ENCODE measurements around the gene PRKN.

DNA sequence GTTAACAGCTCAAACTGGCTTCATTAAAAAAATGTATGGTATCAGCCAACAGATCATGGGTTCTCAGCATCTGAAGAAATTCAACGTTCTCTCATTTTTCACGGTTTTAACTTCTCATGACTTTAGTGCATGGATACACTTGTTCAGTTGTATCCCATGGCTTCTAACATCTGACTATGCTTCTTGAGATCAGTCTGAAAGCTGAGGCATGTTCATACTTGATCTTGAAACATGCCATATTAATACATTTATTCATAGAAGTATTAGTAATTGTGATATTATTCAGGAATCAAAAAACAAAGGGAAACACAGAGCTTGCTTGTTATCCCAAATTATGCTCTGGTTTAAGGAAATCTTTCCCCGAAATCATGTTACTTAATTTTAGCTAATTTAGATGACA, 649.4 kb downstream of the PRKN start:
- TF ChIP-seq, protein P1, sequence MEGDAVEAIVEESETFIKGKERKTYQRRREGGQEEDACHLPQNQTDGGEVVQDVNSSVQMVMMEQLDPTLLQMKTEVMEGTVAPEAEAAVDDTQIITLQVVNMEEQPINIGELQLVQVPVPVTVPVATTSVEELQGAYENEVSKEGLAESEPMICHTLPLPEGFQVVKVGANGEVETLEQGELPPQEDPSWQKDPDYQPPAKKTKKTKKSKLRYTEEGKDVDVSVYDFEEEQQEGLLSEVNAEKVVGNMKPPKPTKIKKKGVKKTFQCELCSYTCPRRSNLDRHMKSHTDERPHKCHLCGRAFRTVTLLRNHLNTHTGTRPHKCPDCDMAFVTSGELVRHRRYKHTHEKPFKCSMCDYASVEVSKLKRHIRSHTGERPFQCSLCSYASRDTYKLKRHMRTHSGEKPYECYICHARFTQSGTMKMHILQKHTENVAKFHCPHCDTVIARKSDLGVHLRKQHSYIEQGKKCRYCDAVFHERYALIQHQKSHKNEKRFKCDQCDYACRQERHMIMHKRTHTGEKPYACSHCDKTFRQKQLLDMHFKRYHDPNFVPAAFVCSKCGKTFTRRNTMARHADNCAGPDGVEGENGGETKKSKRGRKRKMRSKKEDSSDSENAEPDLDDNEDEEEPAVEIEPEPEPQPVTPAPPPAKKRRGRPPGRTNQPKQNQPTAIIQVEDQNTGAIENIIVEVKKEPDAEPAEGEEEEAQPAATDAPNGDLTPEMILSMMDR (IDR thresholded peaks at IDR 0.05), result no peak
- no peak for TF ChIP-seq POLR2AphosphoS5 (IDR thresholded peaks at IDR 0.05; ENCODE audit: low read depth, low read length)
